ENCODE data around the gene ACR. TPM values are rescaled to one million over a fixed set of nuclear protein-coding genes. Genes with fewer than 3 reads are reported as not detected.

Gene ACR
- total RNA-seq, 2 donors from 2014 or later, result not detected

DNA sequence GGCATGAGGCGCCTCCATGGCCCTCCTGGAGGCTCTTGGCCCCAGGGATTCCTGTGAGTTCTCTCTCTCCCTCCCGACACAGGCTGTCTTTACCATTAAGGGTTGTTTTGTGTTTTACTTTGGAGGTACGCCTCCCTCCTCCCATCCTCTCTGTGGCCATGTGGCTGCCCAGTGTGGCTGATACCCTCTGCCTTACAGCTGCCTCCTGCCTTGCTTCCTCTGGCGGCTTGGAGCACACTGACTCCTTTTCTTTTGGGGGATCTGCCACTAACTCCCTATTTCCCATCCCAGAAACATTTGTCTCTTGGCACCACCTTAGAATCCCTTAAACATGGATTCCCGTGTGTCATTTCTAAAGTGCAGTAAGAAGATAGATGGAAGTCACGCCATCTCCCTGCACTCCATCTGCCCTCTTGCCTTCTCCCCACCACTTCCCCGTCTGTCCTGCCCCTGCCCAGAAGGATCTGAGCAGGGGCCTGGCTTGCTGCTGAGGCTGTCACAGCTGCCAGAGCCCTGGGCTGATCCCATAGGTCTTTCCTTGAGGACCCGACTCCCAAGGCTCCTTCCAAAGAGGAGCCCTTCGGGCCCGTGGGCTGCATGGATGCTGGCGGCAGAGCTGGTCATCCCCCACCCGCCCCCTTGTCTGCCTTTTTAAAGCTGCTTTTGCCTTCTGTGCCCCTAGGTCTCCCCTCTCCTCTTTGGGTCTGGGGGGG is 15.1 kb upstream of the ACR start:
- TF ChIP-seq CTCF (IDR thresholded peaks at IDR 0.05) (no peak), POLR2A (IDR thresholded peaks at IDR 0.05) (no peak)
- Histone ChIP-seq H3K27ac (no peak overlapping the region), H3K36me3 (replicated peaks in 1 of 2; ENCODE audit: insufficient read depth in 1 of 2, low read depth in 2 of 2) (no peaks in the 10 kb centered on the region), H3K9me3 (no peaks in the 10 kb centered on the region), H3K4me1 (peaks cover 11% of the 10 kb centered on the region), H3K4me3 (no peak overlapping the region), H3K27me3 (no peaks in the 10 kb centered on the region)
- ATAC-seq (no peak), DNase-seq (no peak)
- WGBS, 2 donors, result 85 to 87% methylated on average over 12 of the region's 12 CpGs
- intact Hi-C loops (cut with DNase I), result no loop called here

GRCh38 chr22:50723991-50724390 is 14.0 kb upstream of the ACR start:
- Histone ChIP-seq H3K36me3 (replicated peaks in 1 of 2; ENCODE audit: insufficient read depth in 1 of 2, low read depth in 2 of 2) (no peaks in the 10 kb centered on the region), H3K4me3 (no peak overlapping the region), H3K27me3 (no peaks in the 10 kb centered on the region), H3K4me1 (peaks cover 11% of the 10 kb centered on the region), H3K27ac (no peak overlapping the region), H3K9me3 (no peaks in the 10 kb centered on the region)
- DNase-seq (no peak), ATAC-seq (no peak)
- no peak for TF ChIP-seq CTCF (IDR thresholded peaks at IDR 0.05)
- no peak for TF ChIP-seq POLR2A (IDR thresholded peaks at IDR 0.05)
- intact Hi-C loops (cut with DNase I), result no loop called here
- WGBS, 2 donors, result 77 to 85% methylated on average over 7 of the region's 7 CpGs

- Histone ChIP-seq H3K4me3 (no peak overlapping the region), H3K27me3 (no peaks in the 10 kb centered on the region), H3K27ac (no peak overlapping the region), H3K9me3 (no peaks in the 10 kb centered on the region), H3K36me3 (replicated peaks in 1 of 2; ENCODE audit: insufficient read depth in 1 of 2, low read depth in 2 of 2) (no peaks in the 10 kb centered on the region), H3K4me1 (peaks cover 11% of the 10 kb centered on the region)
- TF ChIP-seq CTCF (IDR thresholded peaks at IDR 0.05), result no peak
- TF ChIP-seq POLR2A (IDR thresholded peaks at IDR 0.05), result no peak
- no peak for DNase-seq
- intact Hi-C loops (cut with DNase I), result no loop called here
- ATAC-seq, result no peak
- 81% methylated on average over 8 of the region's 8 CpGs; no CpG with 5 or more reads in 1 of the 2 donors for WGBS, 2 donors
These were observed 13.4 kb upstream of the ACR start for GRCh38 chr22:50724616-50725015.

- no peak for DNase-seq
- TF ChIP-seq CTCF (IDR thresholded peaks at IDR 0.05) (no peak), POLR2A (IDR thresholded peaks at IDR 0.05) (no peak)
- H3K9me3 ChIP-seq, result no peaks in the 10 kb centered on the region
- intact Hi-C loops (cut with DNase I), result no loop called here
- no peaks in the 10 kb centered on the region for H3K27me3 ChIP-seq
- no peak overlapping the region for H3K4me3 ChIP-seq
- 77 to 93% methylated on average over 2 to 7 of the region's 7 CpGs for WGBS, 2 donors
- H3K27ac ChIP-seq, result no peak overlapping the region
- no peak for ATAC-seq
- H3K36me3 ChIP-seq (replicated peaks in 1 of 2; ENCODE audit: insufficient read depth in 1 of 2, low read depth in 2 of 2), result no peaks in the 10 kb centered on the region
- peaks cover 3% of the 10 kb centered on the region for H3K4me1 ChIP-seq
These were observed 12.4 kb upstream of the ACR start for GRCh38 chr22:50725597-50725996.

Data from body of pancreas (tissue), 4 donors.